SH-SY5Y (cell line): ENCODE data around the gene ANXA3.

ENCODE experiments used
- GATA2 ChIP-seq: IDR thresholded peaks from 2 replicates; pipeline ENCODE4 v1.6.1; 2011; ENCODE audit warnings: mild to moderate bottlenecking, low read depth, low read length
- GATA3 ChIP-seq: IDR thresholded peaks from 2 replicates; pipeline ENCODE4 v1.6.1; 2011; ENCODE audit warnings: low read depth, mild to moderate bottlenecking, low read length, moderate library complexity

GRCh38 chr4:78659665-78660064, 108.1 kb downstream of the ANXA3 start:
- TF ChIP-seq GATA2 = no peak
- no peak for TF ChIP-seq GATA3
